H9 (cell line): ENCODE results near the gene IGFLR1. TPM values are rescaled to one million over a fixed set of nuclear protein-coding genes. Genes with fewer than 3 reads are reported as not detected.

Experiments used
- DNase-seq: peaks from one replicate; pipeline ENCODE4 v3.0.0-alpha.2; 2017
- H2AFZ ChIP-seq: one replicate; pipeline ENCODE4 v1.6.1; 2013; ENCODE audit warnings: mild to moderate bottlenecking, low read length, control low read depth, moderate library complexity
- H2AK5ac ChIP-seq: 2 replicates; pipeline ENCODE4 v1.6.1; 2013; ENCODE audit warnings: low read length, control low read depth, mixed read lengths; ENCODE audit not compliant: insufficient read length
- H2BK120ac ChIP-seq: one replicate; pipeline ENCODE4 v1.6.1; 2013; ENCODE audit warnings: low read depth, mild to moderate bottlenecking, low read length, control low read depth, inconsistent platforms; ENCODE audit not compliant: poor library complexity, severe bottlenecking
- H2BK12ac ChIP-seq: 2 replicates; pipeline ENCODE4 v1.6.1; 2013; ENCODE audit warnings: low read length, control low read depth, mixed read lengths, low read depth; ENCODE audit not compliant: insufficient read length
- H2BK15ac ChIP-seq: 2 replicates; pipeline ENCODE4 v1.6.1; 2013; ENCODE audit warnings: low read depth, low read length, control low read depth
- H2BK20ac ChIP-seq: one replicate; pipeline ENCODE4 v1.6.1; 2013; ENCODE audit warnings: low read depth, mild to moderate bottlenecking, low read length, control low read depth, inconsistent platforms; ENCODE audit not compliant: poor library complexity, severe bottlenecking
- H2BK5ac ChIP-seq: 2 replicates; pipeline ENCODE4 v1.6.1; 2013; ENCODE audit warnings: low read length, control low read depth, mixed read lengths; ENCODE audit not compliant: insufficient read length
- H3K14ac ChIP-seq: 2 replicates; pipeline ENCODE4 v1.6.1; 2013; ENCODE audit warnings: low read length, control low read depth; ENCODE audit not compliant: insufficient read depth
- H3K18ac ChIP-seq: 2 replicates; pipeline ENCODE4 v1.6.1; 2013; ENCODE audit warnings: low read depth, mild to moderate bottlenecking, mixed read lengths, low read length, control low read depth; ENCODE audit not compliant: insufficient read length
- H3K23ac ChIP-seq: 2 replicates; pipeline ENCODE4 v1.6.1; 2013; ENCODE audit warnings: low read length, control low read depth, mixed read lengths, low read depth; ENCODE audit not compliant: insufficient read length
- H3K23me2 ChIP-seq: 2 replicates; pipeline ENCODE4 v1.6.1; 2013; ENCODE audit warnings: low read depth, mild to moderate bottlenecking, mixed read lengths, low read length, control low read depth; ENCODE audit not compliant: insufficient read length, poor library complexity, severe bottlenecking
- H3K27ac ChIP-seq: 2 replicates; pipeline ENCODE4 v1.5.1; 2013; ENCODE audit warnings: low read length, control low read depth, mixed read lengths, low read depth; ENCODE audit not compliant: insufficient read length
- H3K27me3 ChIP-seq: 2 replicates; pipeline ENCODE4 v1.6.1; 2013; ENCODE audit warnings: low read length, control low read depth, inconsistent platforms; ENCODE audit not compliant: insufficient read depth
- H3K4ac ChIP-seq: 2 replicates; pipeline ENCODE4 v1.6.1; 2013; ENCODE audit warnings: low read depth, mild to moderate bottlenecking, control low read depth, inconsistent platforms, low read length, moderate library complexity
- H3K4me1 ChIP-seq: 2 replicates; pipeline ENCODE4 v1.6.1; 2013; ENCODE audit warnings: low read length, control low read depth, inconsistent platforms; ENCODE audit not compliant: insufficient read depth
- H3K4me2 ChIP-seq: 2 replicates; pipeline ENCODE4 v1.6.1; 2013; ENCODE audit warnings: low read length, control low read depth, mixed read lengths; ENCODE audit not compliant: insufficient read length, insufficient read depth
- H3K56ac ChIP-seq: 2 replicates; pipeline ENCODE4 v1.6.1; 2013; ENCODE audit warnings: low read depth, mild to moderate bottlenecking, mixed read lengths, low read length, control low read depth; ENCODE audit not compliant: insufficient read length
- H3K79me1 ChIP-seq: 2 replicates; pipeline ENCODE4 v1.6.1; 2013; ENCODE audit warnings: low read depth, mild to moderate bottlenecking, moderate library complexity, low read length, control low read depth, inconsistent platforms; ENCODE audit not compliant: insufficient read depth, poor library complexity, severe bottlenecking
- H3K79me2 ChIP-seq: 2 replicates; pipeline ENCODE4 v1.6.1; 2013; ENCODE audit warnings: low read length, control low read depth, inconsistent platforms; ENCODE audit not compliant: insufficient read depth
- H3K9ac ChIP-seq: 2 replicates; pipeline ENCODE4 v1.6.1; 2013; ENCODE audit warnings: low read length, control low read depth, mixed read lengths; ENCODE audit not compliant: insufficient read length; ENCODE audit errors: extremely low read depth
- H3K9me3 ChIP-seq: one replicate; pipeline ENCODE4 v1.6.1; 2013; ENCODE audit warnings: low read depth, low read length, inconsistent platforms; ENCODE audit not compliant: control insufficient read depth
- H3T11ph ChIP-seq: one replicate; pipeline ENCODE4 v1.6.1; 2013; ENCODE audit warnings: mild to moderate bottlenecking, low read length, control low read depth, inconsistent platforms
- H4K20me1 ChIP-seq: one replicate; pipeline ENCODE4 v1.6.1; 2013; ENCODE audit not compliant: control insufficient read depth, insufficient read length, insufficient read depth
- H4K5ac ChIP-seq: 2 replicates; pipeline ENCODE4 v1.6.1; 2013; ENCODE audit warnings: low read depth, mild to moderate bottlenecking, mixed read lengths, low read length, control low read depth; ENCODE audit not compliant: insufficient read length
- H4K8ac ChIP-seq: replicated peaks from 2 replicates; pipeline ENCODE4 v1.6.1; 2013; ENCODE audit warnings: low read length, control low read depth, mixed read lengths, low read depth; ENCODE audit not compliant: insufficient read length
- H4K91ac ChIP-seq: 2 replicates; pipeline ENCODE4 v1.6.1; 2013; ENCODE audit warnings: low read depth, mild to moderate bottlenecking, moderate library complexity, mixed read lengths, low read length, control low read depth; ENCODE audit not compliant: insufficient read length
- H3K27ac Mint-ChIP-seq, 3 experiments: 2 replicates in 2 of 3; 3 replicates in 1 of 3; pipeline ENCODE4 v1.8.0; 2020 to 2021; ENCODE audit warnings: mixed read lengths in 3 of 3, mild to moderate bottlenecking in 1 of 3, moderate library complexity in 1 of 3
- H3K27me3 Mint-ChIP-seq: 2 replicates; pipeline ENCODE4 v1.8.0; 2021; ENCODE audit warnings: low read depth, mild to moderate bottlenecking, moderate library complexity, mixed read lengths
- H3K36me3 Mint-ChIP-seq, 3 experiments: 2 replicates in 2 of 3; 3 replicates in 1 of 3; pipeline ENCODE4 v1.8.0; 2020 to 2021; ENCODE audit warnings: low read depth in 3 of 3, mixed read lengths in 3 of 3; ENCODE audit not compliant: insufficient read depth in 1 of 3
- H3K4me1 Mint-ChIP-seq, 2 experiments: 2 replicates each; pipeline ENCODE4 v1.8.0; 2020; ENCODE audit warnings: mixed read lengths in 2 of 2
- H3K4me3 Mint-ChIP-seq, 2 experiments: 2 replicates in 1 of 2; 3 replicates in 1 of 2; pipeline ENCODE4 v1.8.0; 2020 to 2021; ENCODE audit warnings: mild to moderate bottlenecking in 2 of 2, mixed read lengths in 2 of 2, moderate library complexity in 1 of 2
- H3K9me3 Mint-ChIP-seq, 2 experiments: 2 replicates in 1 of 2; 3 replicates in 1 of 2; pipeline ENCODE4 v1.8.0; 2020; ENCODE audit warnings: mild to moderate bottlenecking in 2 of 2, mixed read lengths in 2 of 2, moderate library complexity in 1 of 2
- CTCF ChIP-seq: fragments of 200-600 bp; sonication (generic); conservative IDR thresholded peaks from 3 replicates; pipeline ENCODE4 v1.8.0; 2021; ENCODE audit warnings: antibody characterized with exemption, mild to moderate bottlenecking
- WGBS: extraction: QIAGEN DNeasy Blood & Tissue Kit; methylation state at CpG from one replicate; pipeline ENCODE4 v1.1.7; 2013; ENCODE audit warnings: missing lambda C conversion rate, low lambda C conversion rate, mixed read lengths; ENCODE audit not compliant: insufficient read length; ENCODE audit errors: extremely low coverage; 5-methylcytosine and 5-hydroxymethylcytosine counted together
- total RNA-seq: library from RNA; stranded (reverse); gene quantifications from 2 replicates; pipeline ENCODE4 v1.2.1, GENCODE V29; 2021

Gene IGFLR1
- total RNA-seq, 1 experiment from 2014 or later: 2.9 TPM

- no peak overlapping the region for H4K5ac ChIP-seq
- no peak overlapping the region for H2BK12ac ChIP-seq
- no peaks in the 10 kb centered on the region for H3K23me2 ChIP-seq
- no peaks in the 10 kb centered on the region for H3K79me1 ChIP-seq
- H2AK5ac ChIP-seq: no peak overlapping the region
- no peak overlapping the region for H4K8ac ChIP-seq
- DNase-seq: no peak
- H3K4me1 ChIP-seq: no peaks in the 10 kb centered on the region
- no peak overlapping the region for H3T11ph ChIP-seq
- no peaks in the 10 kb centered on the region for H3K79me2 ChIP-seq
- Mint-ChIP-seq H3K4me1 (peaks cover 3 to 8% of the 10 kb centered on the region in 2 experiments; a peak in 1 of 4 replicates), H3K36me3 (no peaks in the 10 kb centered on the region), H3K27ac (no peak overlapping the region), H3K27me3 (peaks cover 5% of the 10 kb centered on the region; the same call in 1 of the 2 replicates), H3K9me3 (peaks cover 0 to 3% of the 10 kb centered on the region in 2 experiments; a peak in 3 of 5 replicates), H3K4me3 (peak overlapping the region in 1 of 2 experiments; percentile 50; a peak in 2 of 5 replicates)
- H3K27ac ChIP-seq: no peak overlapping the region
- no peak overlapping the region for H2AFZ ChIP-seq
- no peak overlapping the region for H3K4me2 ChIP-seq
- no peak for TF ChIP-seq CTCF
- no CpG with 5 or more reads among the region's 8 CpGs for WGBS
- no peak overlapping the region for H2BK15ac ChIP-seq
- no peaks in the 10 kb centered on the region for H3K9me3 ChIP-seq
- H3K27me3 ChIP-seq: no peaks in the 10 kb centered on the region
- H3K18ac ChIP-seq: no peak overlapping the region
- no peak overlapping the region for H3K56ac ChIP-seq
- H4K91ac ChIP-seq: no peak overlapping the region
- no peak overlapping the region for H2BK120ac ChIP-seq
- H3K9ac ChIP-seq: no peak overlapping the region
- H3K23ac ChIP-seq: no peak overlapping the region
- H3K14ac ChIP-seq: no peak overlapping the region
- no peak overlapping the region for H3K4ac ChIP-seq
- H4K20me1 ChIP-seq: no peaks in the 10 kb centered on the region
- H2BK5ac ChIP-seq: no peak overlapping the region
- no peak overlapping the region for H2BK20ac ChIP-seq
These were observed 48.8 kb downstream of the IGFLR1 start for GRCh38 chr19:35693422-35693821.
